ENCODE measurements around the gene ZNF595. TPM values are rescaled to one million over a fixed set of nuclear protein-coding genes. Genes with fewer than 3 reads are reported as not detected.

The ZNF595 gene
- total RNA-seq, 1 donor from 2014 or later, result 33.8 TPM

Other genes starting within 250 kb of the ZNF595 start
- gene ZNF718, start 71.2 kb downstream of the ZNF595 start, total RNA-seq, result 15.1 TPM

All from ureter (tissue), 1 donor.